HFF-Myc (cell line): ENCODE measurements around the gene SLC12A7.

Source experiments
- DNase-seq: peaks from one replicate; pipeline ENCODE4 v3.0.0-alpha.2; 2011; ENCODE audit warnings: low read depth; ENCODE audit errors: extremely low read depth
- H3K4me3 ChIP-seq: replicated peaks from 2 replicates; pipeline ENCODE4 v1.5.1; 2011; ENCODE audit warnings: low read depth, mild to moderate bottlenecking, control low read depth, low read length
- CTCF ChIP-seq: IDR thresholded peaks from 2 replicates; pipeline ENCODE4 v1.5.1; 2012; ENCODE audit warnings: mild to moderate bottlenecking, low read depth, low read length, control low read depth; ENCODE audit errors: missing control alignments

SLC12A7 gene

GRCh38 chr5:1103505-1104326, 8.1 kb downstream of the SLC12A7 start:
- no peak for DNase-seq
- H3K4me3 ChIP-seq: no peak overlapping the region
- TF ChIP-seq CTCF: no peak

GRCh38 chr5:1103093-1103492, 8.8 kb downstream of the SLC12A7 start:
- DNase-seq: no peak
- TF ChIP-seq CTCF: no peak
- H3K4me3 ChIP-seq: no peak overlapping the region

GRCh38 chr5:1101961-1102713, 9.7 kb downstream of the SLC12A7 start:
- DNase-seq: no peak
- H3K4me3 ChIP-seq: no peak overlapping the region
- no peak for TF ChIP-seq CTCF

- no peak for DNase-seq
- no peak for TF ChIP-seq CTCF
Measured at GRCh38 chr5:1100664-1101574, 10.9 kb downstream of the SLC12A7 start.

GRCh38 chr5:1099926-1100663, 11.8 kb downstream of the SLC12A7 start:
- no peak overlapping the region for H3K4me3 ChIP-seq
- no peak for TF ChIP-seq CTCF
- DNase-seq: no peak

More at GRCh38 chr5:1100664-1101574, 10.9 kb downstream of the SLC12A7 start:
- no peak overlapping the region for H3K4me3 ChIP-seq
